ENCODE data around the gene TDRD9.

Gene TDRD9

GRCh38 chr14:103881268-103882201, 46.7 kb upstream of the TDRD9 start:
- TF ChIP-seq CTCF (IDR thresholded peaks at IDR 0.05; ENCODE audit: control extremely low read depth, extremely low read depth, low read depth, missing control alignments), result no peak
- DNase-seq (ENCODE audit: extremely low spot score), result no peak
- CTCF ChIA-PET, result interaction anchor here (1.2 to 6.1 kb wide), 4 partner anchors 9 to 29 kb away, joined by 3 to 33 read pairs (median 7); no protein-coding TSS in a partner anchor
- POLR2A ChIA-PET, result no interaction called here

- ChIA-PET POLR2A (interaction anchor here (0.6 kb wide), 1 partner anchor 239 kb away, joined by 5 read pairs; no protein-coding TSS in a partner anchor), CTCF (interaction anchor here (0.9 to 6.1 kb wide), 4 partner anchors 10 to 74 kb away, joined by 3 to 33 read pairs (median 8); no protein-coding TSS in a partner anchor)
- DNase-seq (ENCODE audit: extremely low spot score), result no peak
- TF ChIP-seq CTCF (IDR thresholded peaks at IDR 0.05; ENCODE audit: control extremely low read depth, extremely low read depth, low read depth, missing control alignments), result no peak
These were observed 45.6 kb upstream of the TDRD9 start for GRCh38 chr14:103882503-103883262.

GRCh38 chr14:103883263-103883523, 45.1 kb upstream of the TDRD9 start:
- CTCF ChIA-PET, result interaction anchor here (2.8 to 6.1 kb wide), 2 partner anchors 18 to 27 kb away, joined by 9 to 33 read pairs; no protein-coding TSS in a partner anchor
- no peak for DNase-seq (ENCODE audit: extremely low spot score)
- POLR2A ChIA-PET, result no interaction called here
- TF ChIP-seq CTCF (IDR thresholded peaks at IDR 0.05; ENCODE audit: control extremely low read depth, extremely low read depth, low read depth, missing control alignments), result no peak

- POLR2A ChIA-PET, result no interaction called here
- CTCF ChIA-PET, result interaction anchor here (0.9 to 2.8 kb wide), 3 partner anchors 16 to 65 kb away, joined by 3 to 9 read pairs (median 5); no protein-coding TSS in a partner anchor
- DNase-seq (ENCODE audit: extremely low spot score), result no peak
- no peak for TF ChIP-seq CTCF (IDR thresholded peaks at IDR 0.05; ENCODE audit: control extremely low read depth, extremely low read depth, low read depth, missing control alignments)
These were observed 43.4 kb upstream of the TDRD9 start for GRCh38 chr14:103884854-103885253.

- DNase-seq (ENCODE audit: extremely low spot score), result no peak
- TF ChIP-seq CTCF (IDR thresholded peaks at IDR 0.05; ENCODE audit: control extremely low read depth, extremely low read depth, low read depth, missing control alignments), result no peak
- ChIA-PET POLR2A (no interaction called here), CTCF (interaction anchor here (2.8 kb wide), 1 partner anchor 25 kb away, joined by 9 read pairs; no protein-coding TSS in a partner anchor)
These were observed 42.7 kb upstream of the TDRD9 start for GRCh38 chr14:103885509-103885932.

Measured in GM10248 (cell line).